GM18499 (cell line): ENCODE data around the gene MAP3K20.

Experiments
- ATAC-seq: cut with Tn5 transposase; IDR thresholded peaks from one replicate; pipeline ENCODE4 v1.9.1; 2021; ENCODE audit warnings: moderate number of reproducible peaks; ENCODE audit not compliant: insufficient read depth, unreplicated experiment

Gene MAP3K20

DNA sequence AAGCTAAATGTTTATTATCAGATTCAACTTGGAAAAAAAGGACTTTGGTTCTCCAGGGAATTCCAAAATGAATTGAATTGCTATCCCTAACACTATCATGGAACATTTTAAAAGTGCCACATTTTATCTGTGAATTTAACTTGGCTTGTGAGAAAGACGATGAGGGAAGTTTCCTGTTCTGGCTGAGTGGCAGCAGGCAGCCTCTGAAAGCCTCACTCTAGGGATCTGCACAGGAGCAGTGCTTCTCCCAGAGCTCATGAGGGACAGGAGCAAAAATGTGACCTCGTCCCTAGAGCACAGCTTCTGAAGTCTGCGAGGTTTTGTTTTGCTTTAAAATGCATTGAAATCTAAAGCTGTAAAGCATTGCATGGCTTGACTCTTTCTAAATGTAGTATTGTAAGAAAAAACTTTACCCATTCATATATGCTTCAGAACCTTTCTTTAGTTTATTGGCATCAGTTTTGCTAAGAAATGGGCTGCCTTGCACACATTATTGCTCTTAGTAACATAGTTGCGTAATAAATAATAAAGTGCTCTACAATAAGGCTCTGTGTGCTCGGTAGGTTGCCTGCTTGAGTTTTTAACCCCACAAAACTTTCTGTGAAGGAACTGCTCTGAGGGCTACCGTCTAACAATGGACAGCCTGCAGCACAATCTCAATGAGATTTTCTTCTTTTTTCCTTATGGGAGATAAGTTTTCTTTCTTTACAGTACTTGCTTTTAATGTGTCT lies 142.8 kb downstream of the MAP3K20 start:
- ATAC-seq: no peak

DNA sequence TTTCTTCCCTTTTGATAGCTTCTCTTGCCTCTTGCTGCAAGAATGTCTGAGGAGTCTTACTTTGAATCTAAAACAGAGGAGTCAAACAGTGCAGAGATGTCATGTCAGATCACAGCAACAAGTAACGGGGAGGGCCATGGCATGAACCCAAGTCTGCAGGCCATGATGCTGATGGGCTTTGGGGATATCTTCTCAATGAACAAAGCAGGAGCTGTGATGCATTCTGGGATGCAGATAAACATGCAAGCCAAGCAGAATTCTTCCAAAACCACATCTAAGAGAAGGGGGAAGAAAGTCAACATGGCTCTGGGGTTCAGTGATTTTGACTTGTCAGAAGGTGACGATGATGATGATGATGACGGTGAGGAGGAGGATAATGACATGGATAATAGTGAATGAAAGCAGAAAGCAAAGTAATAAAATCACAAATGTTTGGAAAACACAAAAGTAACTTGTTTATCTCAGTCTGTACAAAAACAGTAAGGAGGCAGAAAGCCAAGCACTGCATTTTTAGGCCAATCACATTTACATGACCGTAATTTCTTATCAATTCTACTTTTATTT lies 145.6 kb downstream of the MAP3K20 start:
- ATAC-seq: no peak

DNA sequence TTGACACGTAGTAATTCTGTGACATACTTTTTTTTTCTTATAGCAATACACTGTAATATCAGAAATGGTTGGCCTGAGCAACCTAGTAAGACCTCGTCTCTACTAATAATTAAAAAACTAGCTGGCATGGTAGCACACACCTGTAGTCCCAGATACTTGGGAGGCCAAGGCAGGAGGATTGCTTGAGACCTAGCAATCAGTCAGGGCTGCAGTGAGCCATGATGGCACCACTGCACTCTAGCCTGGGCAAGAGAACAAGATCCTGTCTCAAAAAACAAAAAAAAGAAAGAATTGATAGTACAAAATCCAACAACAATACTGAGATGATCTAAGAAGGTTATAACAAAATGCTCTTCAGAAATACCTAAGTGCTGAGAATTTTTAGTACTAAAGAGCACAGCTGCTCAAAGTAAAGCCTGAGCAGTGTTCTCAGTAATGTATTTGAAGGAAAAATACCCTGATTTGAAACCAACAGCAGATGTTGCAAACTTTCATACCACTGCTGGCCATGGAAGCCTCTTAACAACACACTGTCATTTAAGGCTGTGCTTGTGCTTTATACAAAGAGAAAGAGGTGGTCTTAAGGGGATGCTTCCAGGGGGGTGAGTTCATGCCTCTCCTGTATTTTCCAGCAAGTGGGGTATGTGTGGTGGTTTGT lies 146.4 kb downstream of the MAP3K20 start:
- no peak for ATAC-seq

- ATAC-seq: no peak
Observed at GRCh38 chr2:173223871-173224270, 148.2 kb downstream of the MAP3K20 start.

GRCh38 chr2:173226899-173227698 lies 151.5 kb downstream of the MAP3K20 start:
- ATAC-seq: no peak

DNA sequence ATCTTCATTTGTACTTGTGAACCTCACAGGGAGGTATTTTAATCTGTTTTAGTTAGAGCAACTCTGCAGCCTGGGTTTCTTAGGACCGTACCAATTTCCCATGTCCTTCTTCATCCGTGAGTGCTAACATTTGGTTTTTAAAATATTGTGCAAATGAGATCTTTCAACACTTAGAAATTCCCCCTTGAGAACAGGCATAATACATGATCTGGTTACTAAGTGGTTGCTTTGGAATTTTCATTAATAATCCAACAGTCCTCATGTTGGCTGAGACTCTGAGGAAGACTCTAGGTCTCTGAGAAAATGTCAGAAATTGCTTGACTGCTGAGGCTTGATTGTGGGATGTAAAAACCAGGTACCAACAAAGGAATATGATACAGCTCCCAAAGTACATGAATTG lies 153.4 kb downstream of the MAP3K20 start:
- ATAC-seq: no peak

DNA sequence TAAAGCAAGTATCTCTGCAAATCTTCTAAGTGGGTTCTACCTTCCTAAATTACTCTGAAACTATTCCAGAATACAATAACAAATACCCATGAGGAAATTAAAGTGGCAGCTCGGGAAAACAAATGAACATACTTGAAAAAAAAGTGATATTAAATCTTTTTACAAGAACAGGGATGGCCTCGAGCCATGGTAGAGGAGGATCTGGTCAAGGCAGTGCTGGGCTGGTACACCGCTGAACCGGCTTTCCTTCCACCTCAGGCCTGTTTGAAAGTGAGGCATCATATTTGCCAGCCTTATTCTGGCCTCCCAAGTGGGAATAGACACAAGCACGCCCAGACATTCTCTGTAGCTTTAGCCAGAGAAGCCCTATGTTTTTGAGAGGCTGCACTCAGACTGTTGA lies 154.5 kb downstream of the MAP3K20 start:
- ATAC-seq: no peak

DNA sequence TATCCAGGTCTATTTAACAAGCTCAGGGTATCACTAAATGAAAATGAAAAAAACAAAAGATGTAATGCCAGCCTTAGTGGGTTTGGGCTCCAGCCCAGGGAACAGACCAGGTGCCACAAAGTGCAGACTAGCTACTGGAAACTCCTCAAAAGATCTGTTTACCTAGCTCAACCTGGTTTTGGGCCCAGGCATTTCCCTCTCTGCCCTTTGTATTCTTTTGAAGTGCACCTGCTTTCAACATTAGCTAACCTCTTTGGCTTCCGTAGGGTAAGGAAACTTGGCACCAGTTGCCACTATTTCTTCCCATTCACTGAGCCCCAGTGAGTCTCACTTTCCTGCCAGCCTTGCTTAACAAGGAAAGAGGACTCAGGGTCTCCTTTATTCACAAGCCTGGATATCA lies 155.4 kb downstream of the MAP3K20 start:
- ATAC-seq: no peak

- no peak for ATAC-seq
Observed at GRCh38 chr2:173231465-173231864, 155.8 kb downstream of the MAP3K20 start.

GRCh38 chr2:173232956-173233744 lies 157.5 kb downstream of the MAP3K20 start:
- no peak for ATAC-seq

DNA sequence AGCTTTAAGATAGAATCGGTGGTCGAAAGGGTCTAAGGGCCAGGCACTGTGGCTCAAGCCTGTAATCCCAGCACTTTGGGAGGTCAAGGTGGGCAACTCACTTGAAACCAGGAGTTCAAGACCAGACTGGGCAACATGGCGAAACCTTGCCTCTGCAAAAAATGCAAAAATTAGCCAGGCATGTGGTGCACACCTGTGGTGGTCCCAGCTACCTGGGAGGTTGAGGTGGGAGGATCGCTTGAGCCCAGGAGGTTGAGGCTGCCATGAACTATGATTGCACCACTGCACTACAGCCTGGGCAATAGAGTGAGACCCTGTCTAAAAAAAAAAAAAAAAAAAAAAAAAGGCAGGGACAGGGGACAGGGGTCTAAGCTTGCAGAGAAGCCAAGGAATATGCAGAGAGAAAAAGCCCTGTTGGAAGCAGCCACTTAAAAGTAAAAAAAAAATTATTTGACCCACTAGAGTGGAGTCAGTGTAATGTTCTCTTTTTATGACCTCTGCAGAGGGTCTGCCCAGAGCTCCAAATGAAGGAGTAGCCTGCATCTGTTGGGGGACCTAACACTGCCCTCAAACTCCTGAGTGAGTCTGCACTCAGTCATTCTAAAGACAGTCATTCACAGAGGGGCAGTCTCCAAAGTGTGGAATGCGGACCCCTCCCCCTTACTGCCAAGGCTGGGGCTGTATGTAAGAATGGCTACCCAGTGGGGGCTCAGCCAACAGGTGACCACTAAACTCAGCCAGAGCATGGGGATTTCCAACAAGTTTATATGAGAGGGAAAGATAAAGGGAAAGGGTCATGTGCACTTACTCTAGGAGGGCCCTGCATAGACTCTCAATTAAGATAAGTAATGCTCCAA lies 160.5 kb downstream of the MAP3K20 start:
- ATAC-seq: no peak

DNA sequence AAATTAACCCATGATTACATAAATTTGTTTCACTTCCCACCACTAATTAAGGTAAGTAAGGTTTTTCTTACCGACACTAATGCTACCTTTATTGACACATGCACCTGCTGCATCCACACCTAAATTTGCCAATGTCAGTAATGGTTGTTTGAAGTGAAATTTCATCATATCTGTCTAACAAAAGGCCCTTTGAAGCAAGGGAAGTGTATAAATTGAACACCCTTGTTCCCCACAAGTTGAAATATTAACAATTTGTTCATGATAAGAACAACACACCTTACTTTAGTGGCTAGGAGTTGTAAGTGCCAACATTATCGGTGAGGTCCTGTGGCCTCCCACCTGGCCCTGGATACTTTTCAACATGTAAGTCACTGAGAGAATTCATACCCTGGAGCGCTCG lies 162.7 kb downstream of the MAP3K20 start:
- ATAC-seq: no peak

DNA sequence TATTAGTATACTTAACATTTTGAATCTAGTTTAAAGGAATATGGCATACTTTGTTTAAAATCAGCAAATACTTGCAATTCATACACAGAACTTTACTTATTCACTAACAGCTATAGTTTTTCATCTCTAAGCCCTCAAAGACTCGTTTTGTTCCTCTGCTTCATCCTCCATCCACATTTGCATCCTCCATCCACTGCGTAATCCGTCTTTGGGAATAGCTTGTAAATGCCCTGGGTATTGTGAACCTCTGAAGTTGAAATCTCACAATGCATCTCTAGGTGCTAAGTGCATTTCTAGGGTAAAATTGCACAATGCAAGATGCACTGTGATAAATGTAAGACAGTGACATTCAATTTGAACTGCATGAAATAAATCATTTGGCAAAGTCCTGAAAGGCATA lies 163.2 kb downstream of the MAP3K20 start:
- ATAC-seq: no peak

GRCh38 chr2:173239644-173240043 lies 164.0 kb downstream of the MAP3K20 start:
- peak; percentile 93 for ATAC-seq

DNA sequence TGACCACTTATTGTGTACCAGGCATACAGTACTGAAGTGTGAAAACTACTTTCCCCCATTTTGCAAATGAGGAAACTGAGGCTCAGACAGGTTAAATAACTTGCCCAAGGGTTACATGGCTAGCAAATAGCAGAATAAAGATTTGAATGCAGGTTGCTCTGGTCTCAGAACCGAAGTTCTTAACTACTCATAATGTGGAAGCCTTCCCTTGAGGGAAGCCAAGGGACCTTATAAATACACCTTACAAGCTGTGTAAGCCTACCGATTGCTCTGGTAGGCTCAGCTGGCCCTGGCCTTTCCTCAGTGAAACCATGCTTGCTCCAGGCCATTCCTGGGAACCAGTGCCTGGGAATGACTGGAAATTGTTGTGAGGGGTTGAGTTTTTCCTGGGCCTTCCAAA lies 164.4 kb downstream of the MAP3K20 start:
- ATAC-seq: no peak

GRCh38 chr2:173241643-173242042 lies 166.0 kb downstream of the MAP3K20 start:
- no peak for ATAC-seq

DNA sequence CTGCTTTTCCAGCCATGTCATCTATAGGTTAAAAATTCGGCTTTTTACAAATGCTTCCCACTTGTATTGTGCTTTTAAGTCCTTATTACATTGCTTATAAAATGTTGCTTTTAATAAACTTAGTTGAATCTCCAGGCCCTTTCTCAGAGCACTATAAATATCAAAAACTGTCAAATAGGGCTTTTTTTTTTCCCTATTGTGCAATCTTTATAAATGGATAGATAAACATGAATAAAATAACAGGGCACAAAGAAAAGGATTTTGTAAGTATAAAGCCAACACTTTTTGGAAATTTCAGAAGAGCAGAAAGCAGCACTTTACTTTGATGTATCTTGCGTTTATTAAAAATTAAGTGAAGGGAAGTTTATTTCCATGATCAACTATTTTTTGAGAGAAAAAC lies 171.5 kb downstream of the MAP3K20 start:
- ATAC-seq: no peak

DNA sequence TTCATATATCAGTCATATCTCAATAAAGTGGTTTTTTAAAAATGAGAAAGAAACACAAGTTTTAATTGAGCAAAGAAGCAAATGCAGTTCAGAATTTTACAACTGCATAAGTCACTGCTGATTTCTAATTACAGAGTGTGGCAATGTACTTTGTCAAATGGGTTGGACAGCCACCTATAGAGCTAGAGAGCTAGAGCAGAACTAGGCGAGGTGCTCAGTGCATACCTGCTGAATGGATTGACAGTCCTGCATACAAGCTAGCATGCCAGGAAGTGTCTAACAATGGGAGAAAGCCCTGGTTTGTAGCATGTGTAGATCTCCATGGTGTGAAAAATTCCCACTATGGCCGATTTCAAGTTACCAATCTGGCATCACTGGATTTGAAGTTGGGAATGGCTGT lies 172.7 kb downstream of the MAP3K20 start:
- ATAC-seq: no peak
